Pancreas (tissue), 10 donors: ENCODE measurements around the gene RPL32. TPM values are rescaled to one million over a fixed set of nuclear protein-coding genes. Genes with fewer than 3 reads are reported as not detected.

Source experiments
- ATAC-seq, 4 donors: fragments of 200-7000 bp; cut with Tn5 transposase; one replicate each; pipeline versions ENCODE4 v1.8.0 to v1.9.1; 2020; ENCODE audit warnings: mild to moderate bottlenecking in 4 of 4, moderate library complexity in 4 of 4
- DNase-seq, 6 donors: peaks; one replicate each; pipeline ENCODE4 v3.0.0-alpha.2; 2020
- FAIRE-seq: peaks from 2 replicates; lab custom pipeline; 2012; peaks lifted over from hg19 to GRCh38; lab: Jason Lieb, UNC
- H3K27ac ChIP-seq, 4 donors: fragments of 200-600 bp; sonication (generic); 1 replicate in 3 of 4; 2 replicates in 1 of 4; pipeline versions ENCODE4 v1.5.0 to v1.8.0; 2020
- H3K27me3 ChIP-seq, 4 donors: fragments of 200-600 bp; one replicate each; pipeline ENCODE4 v1.8.0; 2021
- H3K36me3 ChIP-seq, 3 donors: fragments of 200-600 bp; sonication (generic) in 1 of 3; one replicate each; pipeline versions ENCODE4 v1.5.0 to v1.8.0; 2020 to 2021
- H3K4me1 ChIP-seq, 3 donors: fragments of 200-600 bp; one replicate each; pipeline ENCODE4 v1.8.0; 2021
- H3K4me3 ChIP-seq, 4 donors: fragments of 200-600 bp; sonication (generic) in 2 of 4; one replicate each; pipeline versions ENCODE4 v1.5.0 to v1.8.0; 2020 to 2021
- H3K9me3 ChIP-seq, 4 donors: fragments of 200-600 bp; one replicate each; pipeline ENCODE4 v1.8.0; 2021
- whole genome bisulfite sequencing, 2 donors: extraction: QIAGEN DNeasy Blood & Tissue Kit; methylation state at CpG; one replicate each; pipeline ENCODE4 v1.1.7; 2013; 5-methylcytosine and 5-hydroxymethylcytosine counted together
- intact Hi-C, 3 donors: fragments of 100-400 bp; cut with DNase I; formaldehyde crosslinking; loops; one replicate each; pipeline versions ENCODE4 v1.11.1 to v1.14.2; 2022
- polyA plus RNA-seq, 2 donors: library from polyadenylated mRNA; stranded (reverse); fragments of 200-250 nt; gene quantifications; one replicate each; pipeline ENCODE4 v1.2.3, GENCODE V29; 2013
- total RNA-seq, 6 donors: library from RNA; stranded (reverse); fragmentation: NEBNext Ultra II Directional in 4 of 6; extraction: Animal tissue kit (Norgen Biotek cat#: 25700) in 4 of 6; gene quantifications; one replicate each; pipeline versions ENCODE4 v1.2.1 to v1.2.4, GENCODE V29; 2021 to 2023
- TF ChIP-seq, protein P1 (sequence below), 4 donors: fragments of 200-600 bp; sonication (generic) in 3 of 4; IDR thresholded peaks; one replicate each; pipeline versions ENCODE4 v1.5.0 to v1.8.0; 2021; ENCODE audit warnings: antibody characterized with exemption in 4 of 4
- donor health status: healthy with polysubstance abuse.
- donor health status: DM: no; HTN: no; CAD: no; lungs with moderate emphysema.
- donor health status: DM: no; HTN: no; CAD: no.
- donor health status: control.
- donor health status: control.
- donor health status: Bipolar disorder and iron deficiency.
- donor health status: DM: yes; HTN: yes; CAD: no.
- donor health status: DM: no; HTN: no; CAD: no.
- donor health status: DM: no; HTN: no; CAD: no.
- donor health status: DM: yes; HTN: yes; CAD: no.

RPL32 gene
- total RNA-seq (1,000 to 10,000 TPM in 4 of 6 donors, 100 to 1,000 TPM in 2; 931 to 1,623 (median 1,120) TPM), polyA plus RNA-seq (1,000 to 10,000 TPM; 1,584 to 1,793 TPM)

DNA sequence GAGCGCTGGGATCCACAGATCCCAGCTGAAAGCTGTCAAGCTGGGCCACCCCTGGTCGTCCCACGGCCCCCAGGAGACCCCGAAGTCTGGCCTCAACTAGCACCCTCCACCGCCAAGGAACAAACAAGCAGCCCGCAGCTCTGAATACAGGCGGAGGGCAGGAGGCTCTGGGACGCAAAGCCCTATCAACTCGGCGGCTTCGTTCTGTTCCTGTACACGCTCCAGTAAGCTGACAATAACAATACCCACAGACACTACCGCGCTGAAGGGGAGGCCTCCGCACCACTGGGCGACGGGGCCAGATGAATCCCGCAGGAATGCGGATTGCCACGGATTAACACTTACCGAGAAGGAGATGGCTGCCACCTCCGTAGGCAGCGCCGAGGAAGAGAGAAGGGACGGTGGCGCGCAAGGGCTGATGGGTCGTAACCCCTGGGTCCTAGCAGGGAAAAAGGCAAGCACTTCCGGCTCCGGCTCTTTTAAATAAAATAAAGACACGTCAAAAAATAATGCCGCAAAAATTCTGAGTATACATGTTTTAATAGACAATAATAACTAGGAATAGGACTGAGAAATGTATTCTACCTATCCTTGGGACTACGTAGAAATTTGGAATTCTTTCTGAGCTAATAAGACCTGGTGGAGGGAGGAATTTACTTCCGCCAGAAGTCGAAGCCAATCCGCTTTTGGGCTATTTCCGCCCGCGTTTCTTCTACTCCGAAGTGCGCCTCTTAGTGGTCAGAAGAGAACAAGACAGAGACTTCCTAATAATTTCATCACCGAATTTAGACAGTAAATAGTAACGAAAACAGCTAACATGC lies at the start of gene RPL32:
RPL32 (minus strand) TSS at position 417 of the 821 bp plus-strand sequence. CDS start 1,328 bp downstream, outside the sequence.
- intact Hi-C loops = no loop called here
- Histone ChIP-seq H3K36me3 (peaks cover 0 to 29% (median 24%) of the 10 kb centered on the region in 3 donors), H3K27me3 (no peaks in the 10 kb centered on the region), H3K27ac (peak within 1 kb of the TSS; percentile 91 to 98 (median 94)), H3K4me3 (peak within 1 kb of the TSS; percentile 59 to 95 (median 69)), H3K4me1 (peaks cover 7 to 20% (median 15%) of the 10 kb centered on the region in 3 donors), H3K9me3 (no peaks in the 10 kb centered on the region)
- TF ChIP-seq, protein P1, sequence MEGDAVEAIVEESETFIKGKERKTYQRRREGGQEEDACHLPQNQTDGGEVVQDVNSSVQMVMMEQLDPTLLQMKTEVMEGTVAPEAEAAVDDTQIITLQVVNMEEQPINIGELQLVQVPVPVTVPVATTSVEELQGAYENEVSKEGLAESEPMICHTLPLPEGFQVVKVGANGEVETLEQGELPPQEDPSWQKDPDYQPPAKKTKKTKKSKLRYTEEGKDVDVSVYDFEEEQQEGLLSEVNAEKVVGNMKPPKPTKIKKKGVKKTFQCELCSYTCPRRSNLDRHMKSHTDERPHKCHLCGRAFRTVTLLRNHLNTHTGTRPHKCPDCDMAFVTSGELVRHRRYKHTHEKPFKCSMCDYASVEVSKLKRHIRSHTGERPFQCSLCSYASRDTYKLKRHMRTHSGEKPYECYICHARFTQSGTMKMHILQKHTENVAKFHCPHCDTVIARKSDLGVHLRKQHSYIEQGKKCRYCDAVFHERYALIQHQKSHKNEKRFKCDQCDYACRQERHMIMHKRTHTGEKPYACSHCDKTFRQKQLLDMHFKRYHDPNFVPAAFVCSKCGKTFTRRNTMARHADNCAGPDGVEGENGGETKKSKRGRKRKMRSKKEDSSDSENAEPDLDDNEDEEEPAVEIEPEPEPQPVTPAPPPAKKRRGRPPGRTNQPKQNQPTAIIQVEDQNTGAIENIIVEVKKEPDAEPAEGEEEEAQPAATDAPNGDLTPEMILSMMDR (IDR thresholded peaks at IDR 0.05) = peak; percentile 33 to 79 (median 71)
- ATAC-seq (peak; percentile 95 to 98 (median 96)), DNase-seq (peak; percentile 81 to 91 (median 88)), FAIRE-seq (peak; percentile 81)
- WGBS, 2 donors = 0% methylated on average over 43 of the region's 43 CpGs

DNA sequence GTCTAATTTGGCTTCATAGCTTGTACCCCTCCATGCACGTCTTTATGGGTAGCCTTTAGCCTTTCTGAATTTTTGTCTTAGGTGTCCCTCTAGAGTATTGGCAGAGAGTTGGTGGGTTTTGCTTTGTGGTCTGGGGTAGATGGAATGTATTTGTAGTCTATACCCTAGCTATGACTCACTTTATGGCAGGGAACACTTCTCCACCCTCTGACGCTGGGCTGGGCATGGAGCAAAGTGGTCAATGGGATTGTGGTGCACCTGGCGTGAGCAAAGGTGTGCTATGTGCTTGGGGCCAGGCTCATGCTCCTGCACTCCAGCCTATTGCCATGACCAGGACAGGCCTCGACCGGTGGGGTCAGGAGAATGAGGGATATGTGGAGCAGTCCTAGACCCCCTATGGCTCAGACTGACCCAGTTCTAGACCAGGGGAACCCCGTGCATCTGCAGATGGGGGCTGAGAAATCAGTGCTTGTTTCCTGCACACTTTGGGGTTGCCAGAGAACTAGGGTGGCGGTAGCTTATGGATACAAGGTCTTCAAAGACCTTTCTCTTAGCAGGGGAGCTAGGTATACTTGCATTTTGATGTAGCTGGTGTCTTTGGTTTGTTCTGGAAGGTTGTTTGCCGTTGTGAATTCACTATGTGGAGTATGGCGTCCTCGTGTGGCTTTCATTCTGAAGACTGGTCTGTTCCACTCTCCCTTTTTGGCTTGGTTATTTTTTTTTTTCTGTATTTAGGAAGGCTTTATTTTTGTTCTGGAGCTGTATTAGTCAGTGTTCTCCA lies 49.4 kb upstream of the RPL32 start:
- DNase-seq = peak in 2 of 6 donors; percentile 4 to 33
- intact Hi-C loops = no loop called here
- H3K4me3 ChIP-seq = no peak overlapping the region
- H3K4me1 ChIP-seq = no peaks in the 10 kb centered on the region
- no peaks in the 10 kb centered on the region for H3K36me3 ChIP-seq
- TF ChIP-seq, protein P1 (IDR thresholded peaks at IDR 0.05) = no peak
- ATAC-seq = no peak
- H3K27ac ChIP-seq = no peak overlapping the region
- peaks cover 0 to 5% (median 0%) of the 10 kb centered on the region in 4 donors for H3K27me3 ChIP-seq
- 78 to 85% methylated on average over 10 of the region's 10 CpGs for WGBS, 2 donors
- H3K9me3 ChIP-seq = no peaks in the 10 kb centered on the region
- FAIRE-seq = no peak

DNA sequence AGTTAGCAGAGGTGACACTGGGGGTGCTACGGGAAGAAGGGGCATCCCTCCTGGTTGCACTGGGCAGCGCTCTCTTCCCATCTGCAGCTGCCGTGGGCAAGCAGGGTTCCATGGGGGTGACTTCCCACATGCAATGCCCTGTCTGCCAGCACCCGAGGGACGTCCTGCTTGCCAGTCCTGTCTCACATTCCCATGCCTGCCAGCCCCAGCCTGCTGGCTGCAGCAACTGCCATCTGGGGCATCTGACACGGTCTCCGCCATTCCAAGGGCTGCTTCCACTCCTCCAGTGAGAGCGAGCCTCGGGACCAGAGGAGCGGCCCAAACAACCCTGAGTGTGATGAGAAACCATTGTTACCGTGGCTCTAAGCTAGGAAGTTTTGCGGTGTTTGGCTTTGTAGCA lies 45.4 kb upstream of the RPL32 start:
- H3K27ac ChIP-seq = no peak overlapping the region
- H3K4me1 ChIP-seq = no peaks in the 10 kb centered on the region
- WGBS, 2 donors = 64 to 72% methylated on average over 12 of the region's 12 CpGs
- DNase-seq = peak in 1 of 6 donors; percentile 37
- intact Hi-C loops = no loop called here
- H3K36me3 ChIP-seq = no peaks in the 10 kb centered on the region
- ATAC-seq = no peak
- no peak for FAIRE-seq
- no peaks in the 10 kb centered on the region for H3K9me3 ChIP-seq
- H3K27me3 ChIP-seq = peaks cover 0 to 5% (median 0%) of the 10 kb centered on the region in 4 donors
- TF ChIP-seq, protein P1 (IDR thresholded peaks at IDR 0.05) = no peak
- no peak overlapping the region for H3K4me3 ChIP-seq

DNA sequence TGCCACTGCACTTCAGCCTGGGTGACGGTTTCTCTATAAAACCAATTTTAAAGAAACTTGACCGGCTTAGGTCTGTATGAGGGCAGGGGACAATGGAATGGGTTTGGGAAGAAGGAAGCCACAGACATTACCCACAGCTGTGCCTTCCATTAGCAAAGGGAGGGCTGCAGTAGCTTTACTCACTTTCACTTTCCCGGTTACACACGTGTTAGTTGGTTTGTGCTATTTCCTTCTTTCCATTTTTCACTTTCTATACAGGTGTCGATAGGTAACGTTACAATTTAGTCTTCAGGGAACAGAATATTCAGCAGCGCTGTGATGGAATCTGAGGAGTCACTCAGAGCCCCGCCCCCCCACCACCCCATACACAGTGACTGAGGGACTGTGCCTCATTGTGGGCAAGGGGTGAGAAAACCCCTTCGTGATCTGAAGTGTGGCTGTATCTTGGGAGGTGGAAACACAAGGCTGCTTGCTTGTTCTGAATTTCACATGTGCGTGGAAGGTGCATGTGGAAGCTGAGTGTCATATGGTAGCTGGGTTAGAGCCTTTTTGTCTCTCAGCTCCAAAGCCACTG lies 44.8 kb upstream of the RPL32 start:
- Histone ChIP-seq H3K9me3 (no peaks in the 10 kb centered on the region), H3K27ac (no peak overlapping the region), H3K36me3 (no peaks in the 10 kb centered on the region), H3K4me3 (no peak overlapping the region), H3K4me1 (no peaks in the 10 kb centered on the region), H3K27me3 (peaks cover 0 to 5% (median 0%) of the 10 kb centered on the region in 4 donors)
- DNase-seq (no peak), ATAC-seq (no peak), FAIRE-seq (no peak)
- WGBS, 2 donors = 62 to 69% methylated on average over 10 of the region's 10 CpGs
- TF ChIP-seq, protein P1 (IDR thresholded peaks at IDR 0.05) = no peak
- intact Hi-C loops = no loop called here
